ENCODE data around the gene CAV2. TPM values are rescaled to one million over a fixed set of nuclear protein-coding genes. Genes with fewer than 3 reads are reported as not detected.

The CAV2 gene
- total RNA-seq, 1 experiment from 2014 or later, result 260 TPM

- H3K4me1 ChIP-seq (replicated peaks; ENCODE audit: insufficient read depth), result no peaks in the 10 kb centered on the region
- H3F3A ChIP-seq (ENCODE audit: insufficient read depth, low read depth), result no peaks in the 10 kb centered on the region
- no peaks in the 10 kb centered on the region for H3K9me3 ChIP-seq (ENCODE audit: insufficient read depth, low read depth)
- H2AFZ ChIP-seq, result no peak overlapping the region
- no peak overlapping the region for H3K27ac ChIP-seq
- H3K4me2 ChIP-seq, result no peak overlapping the region
- no TSS peak for BruUV-seq (replicated peaks)
- H3K79me2 ChIP-seq (ENCODE audit: low read depth), result no peaks in the 10 kb centered on the region
- ChIA-PET CTCF (no interaction called here), POLR2A (ENCODE audit: unreplicated experiment) (interaction anchor here (0.7 kb wide), 1 partner anchor 1726 kb away, joined by 5 read pairs; no protein-coding TSS in a partner anchor)
- intact Hi-C loops (cut with micrococcal nuclease; ENCODE audit: unreplicated experiment), result no loop called here
- no peaks in the 10 kb centered on the region for H3K27me3 ChIP-seq (ENCODE audit: insufficient read depth, low read depth)
- no peaks in the 10 kb centered on the region for H3K9me2 ChIP-seq (ENCODE audit: insufficient read depth)
- no peak for DNase-seq
- no peak overlapping the region for H3K4me3 ChIP-seq
- no peaks in the 10 kb centered on the region for H3K36me3 ChIP-seq (ENCODE audit: low read depth)
- no peak for TF ChIP-seq CTCF (conservative IDR thresholded peaks at IDR 0.05)
- TF ChIP-seq EZH2 (IDR thresholded peaks at IDR 0.05; ENCODE audit: low read depth), result no peak
- no peaks in the 10 kb centered on the region for H4K20me1 ChIP-seq (ENCODE audit: insufficient read depth)
These were observed 11.5 kb upstream of the CAV2 start for GRCh38 chr7:116487907-116488521.

- intact Hi-C loops (cut with micrococcal nuclease; ENCODE audit: unreplicated experiment), result no loop called here
- Histone ChIP-seq H3K27me3 (ENCODE audit: insufficient read depth, low read depth) (no peaks in the 10 kb centered on the region), H2AFZ (no peak overlapping the region), H4K20me1 (ENCODE audit: insufficient read depth) (no peaks in the 10 kb centered on the region), H3K9me3 (ENCODE audit: insufficient read depth, low read depth) (no peaks in the 10 kb centered on the region), H3K9me2 (ENCODE audit: insufficient read depth) (no peaks in the 10 kb centered on the region), H3K4me1 (replicated peaks; ENCODE audit: insufficient read depth) (peaks cover 2% of the 10 kb centered on the region; the same call in 1 of the 2 replicates), H3K36me3 (ENCODE audit: low read depth) (no peaks in the 10 kb centered on the region), H3K79me2 (ENCODE audit: low read depth) (no peaks in the 10 kb centered on the region), H3K4me2 (no peak overlapping the region), H3K4me3 (no peak overlapping the region), H3K27ac (no peak overlapping the region), H3F3A (ENCODE audit: insufficient read depth, low read depth) (peaks cover 3% of the 10 kb centered on the region)
- ChIA-PET CTCF (no interaction called here), POLR2A (ENCODE audit: unreplicated experiment) (no interaction called here)
- DNase-seq, result no peak
- TF ChIP-seq CTCF (conservative IDR thresholded peaks at IDR 0.05) (no peak), EZH2 (IDR thresholded peaks at IDR 0.05; ENCODE audit: low read depth) (no peak)
- BruUV-seq (replicated peaks), result no TSS peak
These were observed 9.2 kb upstream of the CAV2 start for GRCh38 chr7:116490351-116490750.

GRCh38 chr7:116491887-116492653 lies 7.5 kb upstream of the CAV2 start:
- intact Hi-C loops (cut with micrococcal nuclease; ENCODE audit: unreplicated experiment), result no loop called here
- no TSS peak for BruUV-seq (replicated peaks)
- Histone ChIP-seq H2AFZ (no peak overlapping the region), H3K4me2 (no peak overlapping the region), H3K4me3 (no peak overlapping the region; the same call in 1 of the 2 replicates), H3F3A (ENCODE audit: insufficient read depth, low read depth) (peaks cover 10% of the 10 kb centered on the region), H3K4me1 (replicated peaks; ENCODE audit: insufficient read depth) (peaks cover 14% of the 10 kb centered on the region), H3K36me3 (ENCODE audit: low read depth) (no peaks in the 10 kb centered on the region), H3K79me2 (ENCODE audit: low read depth) (no peaks in the 10 kb centered on the region), H3K27me3 (ENCODE audit: insufficient read depth, low read depth) (no peaks in the 10 kb centered on the region), H4K20me1 (ENCODE audit: insufficient read depth) (no peaks in the 10 kb centered on the region), H3K9me2 (ENCODE audit: insufficient read depth) (no peaks in the 10 kb centered on the region), H3K27ac (no peak overlapping the region), H3K9me3 (ENCODE audit: insufficient read depth, low read depth) (no peaks in the 10 kb centered on the region)
- ChIA-PET CTCF (interaction anchor here (0.6 kb wide), 1 partner anchor 232 kb away, joined by 10 read pairs; no protein-coding TSS in a partner anchor), POLR2A (ENCODE audit: unreplicated experiment) (no interaction called here)
- TF ChIP-seq EZH2 (IDR thresholded peaks at IDR 0.05; ENCODE audit: low read depth), result no peak
- TF ChIP-seq CTCF (conservative IDR thresholded peaks at IDR 0.05), result no peak
- no peak for DNase-seq
